GM23338 (cell line): ENCODE data around the gene AIG1. TPM values are rescaled to one million over a fixed set of nuclear protein-coding genes. Genes with fewer than 3 reads are reported as not detected.

Experiments used
- ATAC-seq: fragments of 200-7000 bp; cut with Tn5 transposase; 3 replicates; pipeline ENCODE4 v1.9.1; 2020
- DNase-seq: peaks from one replicate; pipeline ENCODE4 v3.0.0-alpha.2; 2015; ENCODE audit warnings: low spot score
- H2AFZ ChIP-seq: fragments of 200-600 bp; sonication (generic); 2 replicates; pipeline ENCODE4 v1.8.0; 2016; ENCODE audit warnings: antibody characterized with exemption, mild to moderate bottlenecking, moderate library complexity
- H3F3A ChIP-seq: fragments of 200-600 bp; sonication (generic); replicated peaks from 2 replicates; pipeline ENCODE4 v1.8.0; 2017; ENCODE audit warnings: antibody characterized with exemption, mixed run types, low read depth
- H3K27ac ChIP-seq: fragments of 200-600 bp; sonication (generic); 2 replicates; pipeline ENCODE4 v1.6.1; 2016; ENCODE audit warnings: low read depth
- H3K27me3 ChIP-seq: fragments of 200-600 bp; sonication (generic); 2 replicates; pipeline ENCODE4 v1.8.0; 2016; ENCODE audit warnings: mild to moderate bottlenecking, mixed run types, moderate library complexity; ENCODE audit not compliant: insufficient read depth
- H3K36me3 ChIP-seq: fragments of 200-600 bp; sonication (generic); 2 replicates; pipeline ENCODE4 v1.8.0; 2016; ENCODE audit warnings: mild to moderate bottlenecking; ENCODE audit not compliant: insufficient read depth
- H3K4me1 ChIP-seq: fragments of 200-600 bp; sonication (generic); 2 replicates; pipeline ENCODE4 v1.8.0; 2016; ENCODE audit warnings: mild to moderate bottlenecking, moderate library complexity; ENCODE audit not compliant: insufficient read depth
- H3K4me2 ChIP-seq: fragments of 200-600 bp; sonication (generic); 2 replicates; pipeline ENCODE4 v1.7.1; 2017; ENCODE audit warnings: mixed run types
- H3K4me3 ChIP-seq: fragments of 200-600 bp; sonication (generic); 2 replicates; pipeline ENCODE4 v1.6.1; 2016; ENCODE audit warnings: mixed run types
- H3K79me2 ChIP-seq: fragments of 200-600 bp; sonication (generic); replicated peaks from 2 replicates; pipeline ENCODE4 v1.8.0; 2017; ENCODE audit warnings: mild to moderate bottlenecking; ENCODE audit not compliant: insufficient read depth
- H3K9me2 ChIP-seq: fragments of 200-600 bp; sonication (generic); 2 replicates; pipeline ENCODE4 v1.8.0; 2017; ENCODE audit not compliant: insufficient read depth
- H4K20me1 ChIP-seq: fragments of 200-600 bp; sonication (generic); replicated peaks from 2 replicates; pipeline ENCODE4 v1.8.0; 2017; ENCODE audit warnings: mild to moderate bottlenecking; ENCODE audit not compliant: insufficient read depth
- H3K27ac Mint-ChIP-seq: 2 replicates; pipeline ENCODE4 v1.8.0; 2020; ENCODE audit warnings: inconsistent platforms, mild to moderate bottlenecking, moderate library complexity, mixed read lengths
- H3K27me3 Mint-ChIP-seq: 3 replicates; pipeline ENCODE4 v1.8.0; 2022; ENCODE audit warnings: low read depth, mild to moderate bottlenecking, moderate library complexity, mixed read lengths, inconsistent platforms; ENCODE audit not compliant: insufficient read depth, poor library complexity
- H3K36me3 Mint-ChIP-seq: 3 replicates; pipeline ENCODE4 v1.8.0; 2021; ENCODE audit warnings: low read depth, mild to moderate bottlenecking, inconsistent platforms, moderate library complexity, mixed read lengths
- H3K4me1 Mint-ChIP-seq: 3 replicates; pipeline ENCODE4 v1.8.0; 2020; ENCODE audit warnings: mild to moderate bottlenecking, inconsistent platforms, mixed read lengths
- H3K4me3 Mint-ChIP-seq: 3 replicates; pipeline ENCODE4 v1.8.0; 2021; ENCODE audit warnings: moderate library complexity, mild to moderate bottlenecking, inconsistent platforms, mixed read lengths
- H3K9me3 Mint-ChIP-seq: 3 replicates; pipeline ENCODE4 v1.8.0; 2020; ENCODE audit warnings: moderate library complexity, mild to moderate bottlenecking, inconsistent platforms, mixed read lengths
- CREB1 ChIP-seq: fragments of 250-450 bp; sonication (Bioruptor Pico); IDR thresholded peaks from 2 replicates; pipeline ENCODE4 v1.5.0; 2020; ENCODE audit warnings: low read depth, mild to moderate bottlenecking, moderate library complexity
- EZH2 ChIP-seq: fragments of 200-600 bp; sonication (generic); IDR thresholded peaks from one replicate; pipeline ENCODE4 v1.8.0; 2017; ENCODE audit warnings: antibody characterized with exemption, mild to moderate bottlenecking, low read depth; ENCODE audit not compliant: unreplicated experiment
- EZH2phosphoT487 ChIP-seq: fragments of 200-600 bp; sonication (generic); IDR thresholded peaks from one replicate; pipeline ENCODE4 v1.8.1; 2018; ENCODE audit warnings: antibody characterized with exemption; ENCODE audit not compliant: unreplicated experiment
- JUNB ChIP-seq: IDR thresholded peaks from one replicate; pipeline ENCODE4 v1.6.1; 2016; ENCODE audit warnings: antibody characterized with exemption; ENCODE audit not compliant: unreplicated experiment
- NANOG ChIP-seq: IDR thresholded peaks from 2 replicates; pipeline ENCODE4 v1.6.1; 2016; ENCODE audit warnings: antibody characterized with exemption, borderline replicate concordance
- POLR2AphosphoS5 ChIP-seq: IDR thresholded peaks from 2 replicates; pipeline ENCODE4 v1.6.1; 2016; ENCODE audit warnings: antibody characterized with exemption, low read depth
- STAT1 ChIP-seq: IDR thresholded peaks from one replicate; pipeline ENCODE4 v1.6.1; 2016; ENCODE audit warnings: antibody characterized with exemption; ENCODE audit not compliant: unreplicated experiment
- ZNF114 ChIP-seq: fragments of 250-450 bp; sonication (Bioruptor Pico); IDR thresholded peaks from 2 replicates; pipeline ENCODE4 v1.5.0; 2020; ENCODE audit warnings: mild to moderate bottlenecking, moderate library complexity
- polyA plus RNA-seq: library from polyadenylated mRNA; unstranded; fragments of >200 nt; fragmentation: Nextera tagmentation; extraction: Ambion mirVana; gene quantifications from 2 replicates; pipeline ENCODE4 v1.2.1, GENCODE V29; 2016
- total RNA-seq: library from RNA; depleted of rRNA; stranded (reverse); fragments of >200 nt; shearing (Covaris generic); gene quantifications from 2 replicates; pipeline ENCODE4 v1.2.3, GENCODE V29; 2014
- TF ChIP-seq, protein P1 (sequence below), 2 experiments: fragments of 200-600 bp in 1 of 2; sonication (generic) in 1 of 2; conservative IDR thresholded peaks; 2 replicates each; pipeline versions ENCODE4 v1.5.1 to v1.6.1; 2016 to 2017; ENCODE audit warnings: antibody characterized with exemption in 2 of 2, low read depth in 2 of 2, mild to moderate bottlenecking in 2 of 2, moderate library complexity in 1 of 2
- TF ChIP-seq, protein P2 (sequence below): IDR thresholded peaks from 2 replicates; pipeline ENCODE4 v1.6.1; 2016; ENCODE audit warnings: antibody characterized with exemption
- TF ChIP-seq, protein P3 (sequence below): fragments of 250-450 bp; sonication (Bioruptor Pico); IDR thresholded peaks from 2 replicates; pipeline ENCODE4 v1.5.0; 2020; ENCODE audit warnings: mild to moderate bottlenecking, moderate library complexity

The AIG1 gene
- total and polyA plus RNA-seq, 2 experiments from 2014 or later: 65.2 to 88.4 TPM

DNA sequence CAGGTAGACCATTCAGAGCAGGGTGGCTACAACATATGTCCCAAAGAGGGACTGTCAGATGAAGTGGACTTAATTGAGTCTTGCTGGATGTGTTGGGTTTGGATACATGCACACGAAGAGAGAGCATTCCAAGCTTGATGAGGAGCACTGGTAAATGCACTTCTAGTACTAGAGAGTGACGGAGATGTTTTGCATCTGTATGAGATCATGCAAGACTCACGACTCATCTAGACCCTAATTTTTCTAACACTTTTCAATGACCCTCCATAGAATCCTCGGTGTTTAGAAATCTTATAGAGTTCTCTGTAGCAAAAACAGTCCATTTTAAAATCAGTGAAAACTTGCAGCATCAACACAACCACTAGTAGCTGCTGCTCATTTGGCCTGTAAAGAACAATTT is 4.8 kb upstream of the AIG1 start:
- no peak overlapping the region for H3K4me3 Mint-ChIP-seq

More for the DNA sequence above, 4.8 kb upstream of the AIG1 start:
- peaks cover 32% of the 10 kb centered on the region for H3K4me1 ChIP-seq
- DNase-seq: no peak
- no peak for TF ChIP-seq NANOG
- no peak for TF ChIP-seq JUNB
- TF ChIP-seq STAT1: no peak
- TF ChIP-seq, protein P1, sequence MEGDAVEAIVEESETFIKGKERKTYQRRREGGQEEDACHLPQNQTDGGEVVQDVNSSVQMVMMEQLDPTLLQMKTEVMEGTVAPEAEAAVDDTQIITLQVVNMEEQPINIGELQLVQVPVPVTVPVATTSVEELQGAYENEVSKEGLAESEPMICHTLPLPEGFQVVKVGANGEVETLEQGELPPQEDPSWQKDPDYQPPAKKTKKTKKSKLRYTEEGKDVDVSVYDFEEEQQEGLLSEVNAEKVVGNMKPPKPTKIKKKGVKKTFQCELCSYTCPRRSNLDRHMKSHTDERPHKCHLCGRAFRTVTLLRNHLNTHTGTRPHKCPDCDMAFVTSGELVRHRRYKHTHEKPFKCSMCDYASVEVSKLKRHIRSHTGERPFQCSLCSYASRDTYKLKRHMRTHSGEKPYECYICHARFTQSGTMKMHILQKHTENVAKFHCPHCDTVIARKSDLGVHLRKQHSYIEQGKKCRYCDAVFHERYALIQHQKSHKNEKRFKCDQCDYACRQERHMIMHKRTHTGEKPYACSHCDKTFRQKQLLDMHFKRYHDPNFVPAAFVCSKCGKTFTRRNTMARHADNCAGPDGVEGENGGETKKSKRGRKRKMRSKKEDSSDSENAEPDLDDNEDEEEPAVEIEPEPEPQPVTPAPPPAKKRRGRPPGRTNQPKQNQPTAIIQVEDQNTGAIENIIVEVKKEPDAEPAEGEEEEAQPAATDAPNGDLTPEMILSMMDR (conservative IDR thresholded peaks at IDR 0.05; ENCODE audit: low read depth in 2 of 2): no peak
- no peak for TF ChIP-seq EZH2phosphoT487
- no peak for TF ChIP-seq POLR2AphosphoS5
- TF ChIP-seq, protein P2, sequence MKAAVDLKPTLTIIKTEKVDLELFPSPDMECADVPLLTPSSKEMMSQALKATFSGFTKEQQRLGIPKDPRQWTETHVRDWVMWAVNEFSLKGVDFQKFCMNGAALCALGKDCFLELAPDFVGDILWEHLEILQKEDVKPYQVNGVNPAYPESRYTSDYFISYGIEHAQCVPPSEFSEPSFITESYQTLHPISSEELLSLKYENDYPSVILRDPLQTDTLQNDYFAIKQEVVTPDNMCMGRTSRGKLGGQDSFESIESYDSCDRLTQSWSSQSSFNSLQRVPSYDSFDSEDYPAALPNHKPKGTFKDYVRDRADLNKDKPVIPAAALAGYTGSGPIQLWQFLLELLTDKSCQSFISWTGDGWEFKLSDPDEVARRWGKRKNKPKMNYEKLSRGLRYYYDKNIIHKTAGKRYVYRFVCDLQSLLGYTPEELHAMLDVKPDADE: no peak
- TF ChIP-seq, protein P3, sequence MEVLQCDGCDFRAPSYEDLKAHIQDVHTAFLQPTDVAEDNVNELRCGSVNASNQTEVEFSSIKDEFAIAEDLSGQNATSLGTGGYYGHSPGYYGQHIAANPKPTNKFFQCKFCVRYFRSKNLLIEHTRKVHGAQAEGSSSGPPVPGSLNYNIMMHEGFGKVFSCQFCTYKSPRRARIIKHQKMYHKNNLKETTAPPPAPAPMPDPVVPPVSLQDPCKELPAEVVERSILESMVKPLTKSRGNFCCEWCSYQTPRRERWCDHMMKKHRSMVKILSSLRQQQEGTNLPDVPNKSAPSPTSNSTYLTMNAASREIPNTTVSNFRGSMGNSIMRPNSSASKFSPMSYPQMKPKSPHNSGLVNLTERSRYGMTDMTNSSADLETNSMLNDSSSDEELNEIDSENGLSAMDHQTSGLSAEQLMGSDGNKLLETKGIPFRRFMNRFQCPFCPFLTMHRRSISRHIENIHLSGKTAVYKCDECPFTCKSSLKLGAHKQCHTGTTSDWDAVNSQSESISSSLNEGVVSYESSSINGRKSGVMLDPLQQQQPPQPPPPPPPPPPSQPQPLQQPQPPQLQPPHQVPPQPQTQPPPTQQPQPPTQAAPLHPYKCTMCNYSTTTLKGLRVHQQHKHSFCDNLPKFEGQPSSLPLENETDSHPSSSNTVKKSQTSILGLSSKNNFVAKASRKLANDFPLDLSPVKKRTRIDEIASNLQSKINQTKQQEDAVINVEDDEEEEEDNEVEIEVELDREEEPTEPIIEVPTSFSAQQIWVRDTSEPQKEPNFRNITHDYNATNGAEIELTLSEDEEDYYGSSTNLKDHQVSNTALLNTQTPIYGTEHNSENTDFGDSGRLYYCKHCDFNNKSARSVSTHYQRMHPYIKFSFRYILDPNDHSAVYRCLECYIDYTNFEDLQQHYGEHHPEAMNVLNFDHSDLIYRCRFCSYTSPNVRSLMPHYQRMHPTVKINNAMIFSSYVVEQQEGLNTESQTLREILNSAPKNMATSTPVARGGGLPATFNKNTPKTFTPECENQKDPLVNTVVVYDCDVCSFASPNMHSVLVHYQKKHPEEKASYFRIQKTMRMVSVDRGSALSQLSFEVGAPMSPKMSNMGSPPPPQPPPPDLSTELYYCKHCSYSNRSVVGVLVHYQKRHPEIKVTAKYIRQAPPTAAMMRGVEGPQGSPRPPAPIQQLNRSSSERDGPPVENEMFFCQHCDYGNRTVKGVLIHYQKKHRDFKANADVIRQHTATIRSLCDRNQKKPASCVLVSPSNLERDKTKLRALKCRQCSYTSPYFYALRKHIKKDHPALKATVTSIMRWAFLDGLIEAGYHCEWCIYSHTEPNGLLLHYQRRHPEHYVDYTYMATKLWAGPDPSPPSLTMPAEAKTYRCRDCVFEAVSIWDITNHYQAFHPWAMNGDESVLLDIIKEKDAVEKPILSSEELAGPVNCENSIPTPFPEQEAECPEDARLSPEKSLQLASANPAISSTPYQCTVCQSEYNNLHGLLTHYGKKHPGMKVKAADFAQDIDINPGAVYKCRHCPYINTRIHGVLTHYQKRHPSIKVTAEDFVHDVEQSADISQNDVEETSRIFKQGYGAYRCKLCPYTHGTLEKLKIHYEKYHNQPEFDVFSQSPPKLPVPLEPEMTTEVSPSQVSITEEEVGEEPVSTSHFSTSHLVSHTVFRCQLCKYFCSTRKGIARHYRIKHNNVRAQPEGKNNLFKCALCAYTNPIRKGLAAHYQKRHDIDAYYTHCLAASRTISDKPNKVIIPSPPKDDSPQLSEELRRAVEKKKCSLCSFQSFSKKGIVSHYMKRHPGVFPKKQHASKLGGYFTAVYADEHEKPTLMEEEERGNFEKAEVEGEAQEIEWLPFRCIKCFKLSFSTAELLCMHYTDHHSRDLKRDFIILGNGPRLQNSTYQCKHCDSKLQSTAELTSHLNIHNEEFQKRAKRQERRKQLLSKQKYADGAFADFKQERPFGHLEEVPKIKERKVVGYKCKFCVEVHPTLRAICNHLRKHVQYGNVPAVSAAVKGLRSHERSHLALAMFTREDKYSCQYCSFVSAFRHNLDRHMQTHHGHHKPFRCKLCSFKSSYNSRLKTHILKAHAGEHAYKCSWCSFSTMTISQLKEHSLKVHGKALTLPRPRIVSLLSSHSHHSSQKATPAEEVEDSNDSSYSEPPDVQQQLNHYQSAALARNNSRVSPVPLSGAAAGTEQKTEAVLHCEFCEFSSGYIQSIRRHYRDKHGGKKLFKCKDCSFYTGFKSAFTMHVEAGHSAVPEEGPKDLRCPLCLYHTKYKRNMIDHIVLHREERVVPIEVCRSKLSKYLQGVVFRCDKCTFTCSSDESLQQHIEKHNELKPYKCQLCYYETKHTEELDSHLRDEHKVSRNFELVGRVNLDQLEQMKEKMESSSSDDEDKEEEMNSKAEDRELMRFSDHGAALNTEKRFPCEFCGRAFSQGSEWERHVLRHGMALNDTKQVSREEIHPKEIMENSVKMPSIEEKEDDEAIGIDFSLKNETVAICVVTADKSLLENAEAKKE (CRISPR knock-in tag): no peak
- no peak for TF ChIP-seq ZNF114 (CRISPR knock-in tag)
- TF ChIP-seq EZH2: no peak
- TF ChIP-seq CREB1 (CRISPR knock-in tag): no peak
- Mint-ChIP-seq H3K36me3 (no peaks in the 10 kb centered on the region), H3K4me1 (peaks cover 28% of the 10 kb centered on the region), H3K27ac (no peak overlapping the region; the same call in 1 of the 2 replicates), H3K9me3 (no peaks in the 10 kb centered on the region), H3K27me3 (peaks cover 7% of the 10 kb centered on the region)
- no peak overlapping the region for H3K4me3 ChIP-seq
- no peaks in the 10 kb centered on the region for H3K79me2 ChIP-seq
- no peaks in the 10 kb centered on the region for H3F3A ChIP-seq
- H3K36me3 ChIP-seq: no peaks in the 10 kb centered on the region
- no peaks in the 10 kb centered on the region for H3K27me3 ChIP-seq
- H3K9me2 ChIP-seq: no peaks in the 10 kb centered on the region
- H3K27ac ChIP-seq: no peak overlapping the region
- no peak for ATAC-seq
- 0 out of 2 replicates have a peak overlapping the region, but pooled peaks have one; percentile 30 for H3K4me2 ChIP-seq
- H4K20me1 ChIP-seq: no peaks in the 10 kb centered on the region
- no peak overlapping the region for H2AFZ ChIP-seq
